ENCODE results near the gene LAPTM5.

- TF ChIP-seq EZH2 (IDR thresholded peaks at IDR 0.05; ENCODE audit: borderline replicate concordance, insufficient read depth, low read depth, low read length, poor library complexity, severe bottlenecking) (no peak), CTCF (IDR thresholded peaks at IDR 0.05) (no peak)
Measured at GRCh38 chr1:30787266-30787665, 29.7 kb upstream of the LAPTM5 start.

Measured in B cell (primary cell).